HG03342 (cell line): ENCODE measurements around the gene HMGXB3.
A peak's percentile ranks its signal among the peaks of the same experiment; 100 is the strongest.

Experiments
- ATAC-seq: cut with Tn5 transposase; IDR thresholded peaks from one replicate; pipeline ENCODE4 v1.9.1; 2021; ENCODE audit warnings: mild to moderate bottlenecking, moderate library complexity; ENCODE audit not compliant: unreplicated experiment

The HMGXB3 gene

DNA sequence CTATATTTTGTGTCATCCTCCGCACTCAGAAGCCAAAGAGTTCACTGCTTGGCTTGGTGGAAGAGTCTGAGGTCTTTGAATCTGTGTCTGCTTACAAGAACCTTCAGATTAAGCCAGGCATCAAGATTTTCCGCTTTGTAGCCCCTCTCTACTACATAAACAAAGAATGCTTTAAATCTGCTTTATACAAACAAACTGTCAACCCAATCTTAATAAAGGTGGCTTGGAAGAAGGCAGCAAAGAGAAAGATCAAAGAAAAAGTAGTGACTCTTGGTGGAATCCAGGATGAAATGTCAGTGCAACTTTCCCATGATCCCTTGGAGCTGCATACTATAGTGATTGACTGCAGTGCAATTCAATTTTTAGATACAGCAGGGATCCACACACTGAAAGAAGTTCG is 19.3 kb upstream of the HMGXB3 start:
- ATAC-seq, result no peak

DNA sequence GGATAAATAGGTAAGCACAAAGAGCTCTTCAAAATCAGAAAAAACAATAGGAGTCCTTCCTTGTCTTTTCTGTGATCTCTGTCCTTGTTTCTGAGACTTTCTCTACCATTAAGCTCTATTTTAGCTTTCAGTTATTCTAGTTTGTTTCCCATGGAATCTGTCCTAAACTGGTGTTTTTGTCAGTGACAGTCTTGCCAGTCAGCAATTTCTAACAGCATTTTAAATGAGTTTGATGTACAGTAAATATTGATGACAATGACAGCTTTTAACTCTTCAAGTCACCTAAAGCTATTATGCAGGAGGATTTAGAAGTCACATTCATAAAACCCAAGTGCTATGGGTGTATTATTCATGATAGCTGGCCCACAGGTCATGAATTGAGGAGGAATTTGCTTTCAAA is 18.0 kb upstream of the HMGXB3 start:
- no peak for ATAC-seq

DNA sequence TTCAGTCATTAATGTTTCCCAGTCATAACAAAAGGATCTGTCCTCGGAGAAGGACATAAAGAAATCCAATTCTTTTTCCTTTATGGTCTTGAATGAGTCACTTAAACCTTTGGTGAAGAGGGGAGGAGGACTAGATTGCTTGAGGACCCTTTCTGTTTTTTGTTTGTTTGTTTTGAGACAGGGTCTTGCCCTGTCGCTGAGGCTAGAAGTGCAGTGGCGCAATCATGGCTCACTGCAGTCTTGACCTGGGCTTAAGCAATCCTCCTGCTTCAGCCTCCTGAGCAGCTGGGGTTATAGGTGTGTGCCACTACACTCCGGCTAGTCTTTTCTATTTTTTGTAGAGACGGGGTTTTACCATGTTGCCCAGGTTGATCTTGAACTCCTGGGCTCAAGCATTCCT is 12.4 kb upstream of the HMGXB3 start:
- no peak for ATAC-seq

DNA sequence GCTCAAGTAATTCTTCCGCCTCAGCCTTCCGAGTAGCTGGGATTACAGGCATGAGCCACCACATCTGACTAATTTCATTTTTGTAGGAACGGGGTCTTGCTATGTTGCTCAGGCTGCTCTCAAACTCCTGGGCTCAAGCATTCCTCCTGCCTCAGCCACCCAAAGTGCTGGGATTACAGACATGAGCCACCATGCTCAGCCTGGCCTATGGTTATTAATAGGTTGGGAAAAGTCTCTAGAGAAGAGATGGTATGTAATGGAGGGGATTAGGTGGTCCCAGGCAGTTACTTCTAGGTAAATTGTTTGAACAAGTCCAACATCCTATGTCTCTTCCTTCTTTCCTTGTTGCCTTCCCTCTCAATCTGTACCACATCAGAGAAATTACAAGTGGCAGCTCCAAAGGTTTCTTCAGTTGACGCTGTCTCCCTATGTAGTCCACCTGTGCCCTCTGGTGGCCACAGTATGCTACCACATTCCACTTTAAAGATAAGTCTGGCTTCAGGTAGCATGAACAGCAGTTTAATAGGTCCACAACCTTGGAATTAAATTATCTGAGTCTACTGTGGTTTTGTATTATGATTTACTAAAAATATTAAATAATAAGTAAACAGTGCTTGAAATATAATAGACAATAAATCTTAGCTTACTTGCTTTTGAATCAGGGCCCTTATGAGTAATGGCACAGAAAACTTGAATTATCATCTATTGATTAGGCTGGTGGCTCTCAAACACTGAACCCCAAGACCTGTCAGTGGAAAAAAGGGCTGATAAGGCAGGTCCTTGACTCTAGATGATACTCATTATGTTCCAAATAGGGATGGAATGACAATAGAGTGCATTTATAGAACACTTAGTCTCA is 9.8 kb upstream of the HMGXB3 start:
- ATAC-seq, result peak; percentile 86

DNA sequence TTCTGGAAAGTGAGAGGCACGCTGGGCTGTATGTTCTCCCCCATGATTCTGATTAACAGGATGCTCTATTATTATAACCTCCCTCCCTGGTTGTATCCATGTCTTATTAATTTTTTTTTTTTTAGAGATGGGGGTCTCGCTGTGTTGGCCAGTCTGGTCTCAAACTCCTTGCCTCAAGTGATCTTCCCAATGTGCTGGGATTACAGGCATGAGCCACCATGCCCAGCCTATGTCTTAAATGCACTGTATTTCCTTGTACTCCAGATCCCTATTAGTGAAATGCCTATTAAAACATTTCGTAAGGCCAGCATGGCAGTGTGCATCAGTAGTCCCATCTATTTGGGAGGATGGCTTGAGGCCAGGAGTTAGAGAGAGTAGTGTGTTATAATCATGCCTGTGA is 7.1 kb upstream of the HMGXB3 start:
- no peak for ATAC-seq

DNA sequence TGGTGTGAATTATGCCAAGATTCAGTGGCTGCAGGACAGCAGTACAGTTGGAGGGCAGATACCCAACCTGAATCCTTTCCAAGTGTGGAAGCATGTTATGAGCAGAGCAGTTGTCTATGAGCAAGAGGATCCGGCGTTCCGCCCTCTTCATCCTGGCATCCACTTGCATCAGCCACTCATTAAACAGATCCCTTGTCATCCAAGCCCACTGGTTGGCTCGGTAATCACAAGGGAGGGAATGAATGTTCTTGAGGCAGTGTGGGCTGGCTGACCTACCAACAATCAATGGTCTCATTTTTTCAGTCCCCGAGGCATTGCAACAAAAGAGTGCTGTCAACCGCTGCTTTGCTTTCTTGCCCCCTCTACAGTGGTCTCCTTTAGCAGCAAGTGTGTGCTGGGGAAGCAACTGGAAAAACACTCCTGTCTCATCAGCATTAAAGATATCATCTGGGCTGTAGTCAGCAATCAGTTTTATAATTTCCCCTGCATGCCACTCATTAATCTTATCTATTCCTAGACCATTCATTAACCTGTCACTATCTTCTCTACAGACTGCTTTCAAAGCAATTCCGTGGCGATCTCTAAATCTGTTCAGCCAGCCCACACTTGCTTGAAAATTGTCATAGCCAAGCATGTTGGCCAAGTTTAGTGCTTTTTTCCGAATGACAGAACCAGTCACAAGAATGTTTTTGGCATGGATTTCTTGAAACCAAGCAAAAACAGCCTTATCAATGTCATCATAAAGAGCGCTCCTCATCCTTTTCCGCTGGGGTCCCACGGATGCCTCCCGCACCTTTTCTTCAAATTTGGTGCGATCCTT is 4.9 kb upstream of the HMGXB3 start:
- ATAC-seq, result no peak

DNA sequence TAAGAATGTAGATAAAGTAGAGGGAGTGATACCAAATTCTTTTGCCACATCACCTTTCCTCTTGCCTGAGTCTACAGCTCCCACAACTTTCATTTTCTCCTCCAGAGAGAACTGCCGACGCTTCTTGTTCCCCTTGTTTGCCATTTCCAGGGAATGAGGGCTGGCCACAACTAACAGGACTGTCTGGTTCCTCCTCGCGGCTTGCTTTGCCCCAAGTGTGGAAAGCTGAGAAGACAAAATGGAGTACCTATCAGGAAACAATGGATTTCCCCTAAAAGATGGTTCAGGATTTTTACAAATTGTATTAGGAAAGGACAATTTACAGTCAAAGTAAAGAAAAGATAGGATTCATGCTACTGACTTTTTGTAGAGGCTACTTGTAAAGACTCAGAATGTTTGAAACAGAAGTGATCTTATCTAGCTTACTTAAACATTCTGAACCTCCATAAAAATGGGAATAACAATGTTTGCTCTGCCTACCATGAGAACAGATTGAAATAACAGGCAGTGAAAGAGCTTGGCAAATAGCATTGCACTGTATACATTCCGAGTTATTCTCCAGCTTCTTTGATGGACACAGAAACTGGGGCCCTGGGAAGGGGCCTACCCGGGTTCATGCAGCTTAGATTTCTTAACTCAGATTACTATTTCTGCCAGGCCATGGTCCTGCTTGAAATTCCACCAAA is 4.2 kb upstream of the HMGXB3 start:
- ATAC-seq, result no peak

DNA sequence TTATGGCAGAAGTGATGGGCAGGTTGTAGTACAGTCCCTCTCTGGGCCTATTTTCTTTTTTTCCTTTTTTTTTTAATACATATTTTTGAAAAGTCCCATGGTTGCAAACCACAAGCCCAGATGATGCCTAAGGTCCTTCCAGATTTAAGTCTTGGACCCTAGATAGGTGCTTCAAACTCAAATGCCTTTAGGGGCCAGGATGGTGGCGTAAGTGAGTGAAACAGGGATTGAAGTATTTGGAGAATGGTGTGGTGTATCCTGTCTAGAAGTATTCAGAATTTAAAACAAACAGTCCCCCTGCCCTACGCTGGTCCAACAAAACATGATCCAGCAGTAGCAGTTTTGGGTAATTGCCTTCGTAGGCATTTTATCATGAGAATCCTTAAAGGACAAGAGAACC is 2.3 kb upstream of the HMGXB3 start:
- no peak for ATAC-seq

DNA sequence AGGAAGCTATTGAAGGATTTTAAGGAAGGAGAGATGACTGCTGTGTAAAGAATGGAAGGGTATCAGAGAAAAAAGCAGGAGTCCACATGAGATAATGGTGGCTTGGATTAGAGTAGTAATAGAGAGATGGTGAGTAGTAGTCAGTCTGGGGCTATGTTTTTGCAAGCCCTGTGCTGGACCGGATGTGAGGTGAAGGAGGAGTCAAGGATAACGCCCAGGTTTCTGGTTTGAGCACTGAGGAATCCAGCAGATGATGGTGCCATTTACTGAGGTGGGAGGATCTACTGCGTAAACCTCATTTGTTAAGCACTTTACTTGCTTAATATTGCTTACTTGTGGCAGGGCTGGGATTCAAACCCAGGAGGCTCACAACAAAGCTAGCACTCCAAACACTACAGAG is 1.2 kb upstream of the HMGXB3 start:
- no peak for ATAC-seq

DNA sequence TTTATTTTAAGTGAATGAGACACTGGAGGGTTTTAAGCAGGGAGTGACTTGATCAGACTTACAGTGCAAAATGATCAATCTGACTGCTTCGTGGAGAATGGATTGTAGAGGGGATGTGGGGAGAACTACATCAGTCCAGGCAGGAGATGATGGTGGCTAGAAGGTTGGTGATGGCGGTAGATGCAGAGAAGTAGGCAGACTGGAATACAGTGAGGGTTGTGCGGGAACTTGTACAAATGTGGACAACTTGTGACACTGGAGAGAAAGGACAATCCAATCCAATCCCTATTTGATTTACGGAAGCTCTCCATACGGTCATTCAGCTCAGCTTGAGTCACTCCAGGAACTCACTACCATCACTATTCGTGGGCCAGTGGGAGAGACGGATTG is 678 bp upstream of the HMGXB3 start:
- ATAC-seq, result no peak

DNA sequence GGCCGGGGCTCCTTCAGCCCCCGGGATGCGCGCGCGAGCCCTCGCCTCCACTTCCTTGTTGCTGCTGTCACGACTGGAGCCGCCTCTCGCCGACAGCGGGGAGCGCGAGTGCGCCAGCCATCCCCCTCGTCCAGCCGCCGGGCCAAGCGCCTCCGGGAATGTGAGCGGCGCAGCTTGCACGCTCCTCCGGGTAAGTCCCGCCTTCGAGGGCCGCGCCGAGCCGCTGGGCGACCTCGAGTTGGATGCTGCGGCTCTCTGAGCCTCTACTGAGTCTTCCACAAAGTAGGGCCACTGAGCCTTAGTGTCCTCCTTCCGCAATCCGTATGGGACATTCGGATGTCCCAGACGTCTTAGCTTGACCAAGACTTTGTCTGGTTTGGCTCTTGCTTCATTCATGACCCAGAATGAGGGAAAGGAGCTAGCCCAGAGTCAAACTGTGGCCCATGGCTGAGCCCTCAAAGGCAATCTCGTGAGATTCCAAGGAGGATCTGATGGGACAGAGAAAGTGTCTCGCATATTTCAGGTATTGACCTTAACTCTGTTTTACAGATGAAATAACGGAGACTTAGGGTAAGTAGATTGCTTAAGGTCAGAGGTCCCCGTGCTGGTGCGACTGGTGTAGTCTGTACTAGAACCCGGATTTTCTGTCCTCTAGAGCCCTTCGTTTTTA is 586 bp downstream of the HMGXB3 start:
- peak; percentile 0 for ATAC-seq

DNA sequence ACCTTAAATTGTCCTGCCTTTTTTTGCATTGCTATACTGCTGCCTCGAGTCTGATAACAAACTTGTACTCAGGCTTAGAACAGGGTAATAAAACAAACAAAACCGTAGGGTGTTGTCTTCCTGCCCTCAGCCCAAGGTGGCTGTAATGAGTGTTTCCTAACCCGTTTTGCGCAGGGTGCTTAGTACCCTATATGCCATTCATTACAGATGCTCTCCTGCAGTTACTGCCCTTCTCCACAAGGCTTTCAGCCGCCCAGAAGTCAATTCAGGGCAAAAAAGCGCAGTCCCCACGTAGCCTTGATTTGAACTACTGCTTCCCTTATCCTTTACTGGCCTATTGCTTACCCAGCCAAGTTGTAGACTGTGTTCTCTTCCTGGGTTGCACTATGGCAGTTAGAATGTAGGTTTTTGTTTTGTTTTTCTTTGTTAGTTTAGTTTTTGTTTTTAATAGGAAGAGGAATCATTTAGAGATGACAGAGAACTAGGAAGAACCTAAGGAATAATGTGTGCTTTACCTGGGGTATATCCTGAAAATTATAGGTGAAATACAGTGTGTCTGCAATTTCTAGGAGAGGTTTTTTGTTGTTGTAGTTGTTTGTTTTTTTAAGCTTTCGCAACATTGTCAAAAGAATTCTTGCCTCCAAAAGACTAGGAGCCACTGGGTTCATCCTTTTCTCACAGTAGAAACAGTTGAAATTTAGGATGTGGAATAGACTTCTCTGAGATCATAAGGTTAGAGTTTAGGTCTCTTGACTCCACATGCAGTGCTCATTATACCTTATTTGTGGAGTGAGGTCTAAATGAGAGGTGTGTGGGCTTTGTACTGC is 1.3 kb downstream of the HMGXB3 start:
- ATAC-seq, result peak; percentile 59

DNA sequence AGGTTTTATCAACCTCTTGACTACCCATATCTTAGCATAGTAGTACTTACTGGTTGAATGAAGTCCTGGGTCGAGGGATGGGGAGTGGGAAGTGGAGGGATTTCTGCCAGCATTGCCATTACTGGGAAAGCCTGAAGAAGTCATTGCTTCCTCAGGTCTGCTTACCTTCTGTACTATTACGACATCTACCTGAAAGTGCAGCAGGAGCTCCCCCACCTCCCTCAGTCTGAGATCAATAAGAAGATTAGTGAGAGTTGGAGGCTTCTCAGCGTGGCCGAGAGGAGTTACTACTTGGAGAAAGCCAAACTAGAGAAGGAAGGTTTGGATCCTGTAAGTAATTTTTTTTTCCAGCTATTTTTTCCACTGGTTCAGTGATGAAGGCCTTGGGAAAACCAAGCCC is 5.8 kb downstream of the HMGXB3 start:
- ATAC-seq, result no peak

DNA sequence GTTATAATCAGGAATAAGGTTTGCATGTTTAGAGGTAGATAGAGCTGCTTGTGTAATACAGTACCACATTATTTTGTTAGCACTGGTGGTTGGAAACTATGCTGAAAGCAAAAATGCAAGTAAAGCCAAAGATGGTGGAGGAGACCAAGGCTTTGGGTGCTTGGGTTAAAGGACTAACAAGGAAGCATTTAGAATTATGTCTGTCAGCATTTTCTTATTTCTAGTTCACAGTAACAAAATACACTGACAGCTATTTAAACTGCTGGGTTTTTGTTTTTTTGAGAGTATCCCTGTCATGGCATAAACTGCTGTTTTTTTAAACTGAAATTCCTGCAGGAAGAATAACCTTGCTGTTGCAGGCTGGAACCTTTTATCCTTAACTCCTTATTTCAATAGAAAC is 6.5 kb downstream of the HMGXB3 start:
- ATAC-seq, result no peak

DNA sequence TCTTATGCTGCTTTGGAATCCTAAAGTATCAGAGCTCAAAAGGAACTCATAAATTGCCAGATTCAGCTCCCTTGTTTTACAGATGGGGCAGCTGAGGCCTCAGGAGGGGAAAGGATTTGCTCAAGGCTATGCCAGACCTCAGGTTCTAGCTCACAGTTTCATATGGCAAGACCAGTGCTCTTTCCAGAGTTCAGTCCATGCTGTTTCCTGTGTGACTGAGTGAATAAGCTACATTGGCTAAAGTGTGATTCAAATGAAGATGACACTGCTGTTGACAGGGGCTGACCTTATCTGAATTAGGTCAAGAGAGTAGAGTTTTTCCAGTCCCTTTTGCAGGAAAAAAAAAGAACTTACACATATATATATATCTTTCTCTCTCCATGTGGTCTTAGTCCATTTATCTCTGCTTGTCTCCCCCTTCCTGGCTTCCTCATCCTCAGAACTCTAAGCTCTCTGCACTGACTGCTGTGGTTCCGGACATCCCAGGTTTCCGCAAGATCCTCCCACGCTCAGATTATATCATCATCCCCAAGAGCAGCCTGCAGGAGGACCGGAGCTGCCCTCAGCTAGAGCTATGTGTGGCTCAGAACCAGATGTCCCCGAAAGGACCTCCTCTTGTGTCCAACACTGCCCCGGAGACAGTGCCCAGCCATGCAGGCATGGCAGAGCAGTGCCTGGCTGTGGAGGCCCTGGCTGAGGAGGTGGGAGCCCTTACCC is 9.3 kb downstream of the HMGXB3 start:
- ATAC-seq, result no peak

DNA sequence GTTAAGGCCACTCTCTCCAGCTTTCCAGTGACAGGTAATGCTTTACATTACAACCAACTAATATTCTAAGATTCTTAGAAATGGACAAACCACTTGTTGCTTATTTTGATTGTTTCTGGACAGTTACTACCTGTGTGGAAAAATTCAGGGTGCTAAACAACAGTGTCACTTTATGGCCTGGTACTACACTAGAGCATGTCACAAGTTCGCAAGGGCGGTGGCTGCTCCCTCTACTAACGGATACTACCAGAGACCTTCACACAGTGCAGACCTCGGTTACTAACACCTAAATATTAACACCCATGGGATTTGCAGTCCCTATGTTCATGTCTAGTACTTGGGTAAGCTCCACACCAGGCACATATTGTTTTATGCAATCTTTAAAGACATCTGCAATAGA is 13.4 kb downstream of the HMGXB3 start:
- no peak for ATAC-seq

DNA sequence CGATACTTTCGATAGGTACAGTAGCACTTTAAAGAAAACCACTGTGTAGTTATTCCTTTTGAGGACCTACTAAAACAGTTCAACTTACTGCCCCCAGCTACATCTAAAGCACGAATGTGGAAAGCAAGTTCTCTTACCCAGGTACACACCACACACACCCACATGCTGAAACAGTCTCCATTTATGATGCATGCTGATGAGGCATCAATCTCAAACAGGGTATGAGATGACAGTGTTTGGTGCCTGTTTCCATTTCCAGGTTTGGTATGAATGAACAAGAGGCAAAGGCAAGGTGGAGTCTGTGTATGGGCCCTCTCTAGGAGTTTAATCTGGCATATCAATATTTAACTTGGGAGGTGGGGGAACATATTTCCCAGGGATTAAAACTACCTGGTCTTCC is 13.9 kb downstream of the HMGXB3 start:
- no peak for ATAC-seq

DNA sequence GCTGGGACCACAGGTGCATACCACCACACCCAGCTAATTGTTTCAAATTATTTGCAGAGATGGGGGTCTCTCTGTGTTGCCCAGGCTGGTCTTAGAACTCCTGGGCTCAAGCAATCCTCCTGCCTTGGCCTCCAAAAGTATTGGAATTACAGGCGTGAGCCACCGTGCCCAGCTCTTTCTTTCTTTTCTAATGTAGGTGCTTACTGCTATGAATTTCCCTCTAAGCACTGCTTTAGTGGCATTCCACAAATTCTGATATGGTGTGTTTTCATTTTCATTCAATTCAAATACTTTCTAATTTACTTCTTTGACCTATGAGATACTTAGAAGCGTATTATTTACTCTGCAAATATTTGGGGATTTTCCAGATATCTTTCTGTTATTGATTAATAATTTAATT is 14.9 kb downstream of the HMGXB3 start:
- no peak for ATAC-seq

DNA sequence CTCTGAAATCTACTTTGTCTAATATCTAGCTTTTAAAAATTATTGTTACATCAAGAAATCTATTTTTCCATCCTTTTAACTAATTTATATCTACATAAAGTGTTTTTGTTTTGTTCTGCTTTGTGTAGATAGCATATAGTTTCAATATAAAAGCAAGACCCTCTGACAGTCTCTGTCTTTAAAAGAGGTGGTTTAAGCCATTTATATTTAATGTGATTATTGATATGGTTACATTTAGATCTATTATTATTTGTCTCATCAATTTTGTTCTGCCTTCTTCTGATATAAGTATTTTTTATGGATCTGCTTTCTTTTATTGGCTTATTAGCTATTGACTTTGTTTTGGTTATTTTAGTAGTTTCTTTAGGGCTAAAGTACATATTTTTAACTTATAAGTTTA is 16.0 kb downstream of the HMGXB3 start:
- no peak for ATAC-seq
